Thoracic aorta (tissue), 2 donors: ENCODE measurements around the gene TMEM130. TPM values are rescaled to one million over a fixed set of nuclear protein-coding genes. Genes with fewer than 3 reads are reported as not detected.

Source experiments
- ATAC-seq: fragments of 150-250 bp; one replicate; pipeline ENCODE4 v1.8.0; 2017; ENCODE audit warnings: low read depth; ENCODE audit not compliant: insufficient number of reproducible peaks, low FRiP score
- DNase-seq: peaks from one replicate; pipeline ENCODE4 v3.0.0-alpha.2; 2020; ENCODE audit warnings: low spot score
- H3K27ac ChIP-seq, 2 donors: fragments of 200-600 bp; sonication (generic); 1 replicate in 1 of 2; 2 replicates in 1 of 2; pipeline ENCODE4 v1.5.1; 2016; ENCODE audit warnings: mild to moderate bottlenecking in 2 of 2, moderate library complexity in 2 of 2
- H3K27me3 ChIP-seq: fragments of 200-600 bp; sonication (generic); replicated peaks from 2 replicates; pipeline ENCODE4 v1.6.0; 2016; ENCODE audit warnings: mild to moderate bottlenecking; ENCODE audit not compliant: insufficient read depth
- H3K36me3 ChIP-seq: fragments of 200-600 bp; sonication (generic); one replicate; pipeline ENCODE4 v1.5.1; 2016
- H3K4me1 ChIP-seq, 2 donors: fragments of 200-600 bp; sonication (generic); 1 replicate in 1 of 2; 2 replicates in 1 of 2; pipeline versions ENCODE4 v1.5.1 to v1.6.0; 2016; ENCODE audit warnings: low read depth in 2 of 2, mild to moderate bottlenecking in 1 of 2; ENCODE audit not compliant: control insufficient read depth in 1 of 2
- H3K4me3 ChIP-seq: fragments of 200-600 bp; sonication (generic); 2 replicates; pipeline ENCODE4 v1.5.1; 2016; ENCODE audit warnings: mild to moderate bottlenecking
- H3K9me3 ChIP-seq: fragments of 200-600 bp; sonication (generic); 2 replicates; pipeline ENCODE4 v1.5.1; 2016
- CTCF ChIP-seq: fragments of 200-600 bp; sonication (generic); IDR thresholded peaks from one replicate; pipeline ENCODE4 v1.5.1; 2019; ENCODE audit warnings: antibody characterized with exemption
- total RNA-seq, 2 donors: library from RNA; depleted of rRNA; stranded (reverse); fragments of >200 nt; gene quantifications; one replicate each; pipeline versions ENCODE4 v1.1.0 to v1.2.3, GENCODE V29; 2016

Gene TMEM130
- total RNA-seq, 2 donors from 2014 or later, result 26.2 to 57.0 TPM

- DNase-seq (no peak), ATAC-seq (no peak)
- no peak for TF ChIP-seq CTCF
- Histone ChIP-seq H3K27me3 (no peaks in the 10 kb centered on the region), H3K4me3 (no peak overlapping the region), H3K9me3 (no peaks in the 10 kb centered on the region), H3K36me3 (peaks cover 73% of the 10 kb centered on the region), H3K27ac (no peak overlapping the region), H3K4me1 (no peaks in the 10 kb centered on the region)
Observed at GRCh38 chr7:98902523-98902922, 32.7 kb upstream of the TMEM130 start.

DNA sequence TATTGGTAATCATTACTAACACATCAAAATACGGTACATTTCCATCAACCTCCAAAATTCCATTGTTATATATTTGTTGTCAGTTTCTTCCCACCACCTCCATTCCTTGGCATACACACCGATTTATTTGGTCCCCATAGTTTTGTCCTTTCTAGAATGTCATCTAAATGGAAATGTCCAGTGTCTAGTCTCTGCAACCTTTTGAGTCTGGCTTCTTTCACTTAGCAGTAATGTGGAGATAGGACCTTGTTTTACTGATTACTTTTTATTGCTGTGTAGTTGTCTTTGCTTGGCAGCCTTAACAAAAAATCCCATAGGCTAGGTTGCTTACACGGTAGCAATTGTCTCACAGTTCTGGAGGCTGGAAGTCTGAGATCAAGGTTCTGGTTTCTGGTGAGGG, 31.0 kb upstream of the TMEM130 start:
- Histone ChIP-seq H3K9me3 (no peaks in the 10 kb centered on the region), H3K4me3 (no peak overlapping the region), H3K27me3 (no peaks in the 10 kb centered on the region), H3K4me1 (no peaks in the 10 kb centered on the region), H3K36me3 (peaks cover 80% of the 10 kb centered on the region), H3K27ac (no peak overlapping the region)
- ATAC-seq (no peak), DNase-seq (no peak)
- TF ChIP-seq CTCF, result no peak

DNA sequence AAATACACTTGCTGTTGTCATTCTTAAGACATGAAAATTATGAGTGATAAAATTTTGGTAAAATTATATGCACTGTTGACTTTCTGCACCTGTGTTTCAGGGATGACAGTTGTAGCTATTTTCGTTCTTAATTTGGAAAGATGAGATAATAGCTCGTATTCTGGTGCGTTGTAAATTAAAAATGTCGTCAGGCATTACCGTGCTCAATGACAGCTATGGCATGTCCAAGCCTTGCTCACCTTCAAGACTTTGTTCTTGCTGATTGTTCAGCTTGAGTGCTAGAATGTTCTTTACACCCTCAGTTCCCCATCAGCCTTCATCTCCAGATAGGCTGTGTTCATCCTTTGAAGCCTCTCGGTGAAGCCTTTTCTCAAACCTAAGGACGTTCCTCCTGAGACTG, 30.0 kb upstream of the TMEM130 start:
- no peak for ATAC-seq
- H3K4me3 ChIP-seq, result no peak overlapping the region
- H3K36me3 ChIP-seq, result peaks cover 72% of the 10 kb centered on the region
- no peak for TF ChIP-seq CTCF
- H3K27me3 ChIP-seq, result no peaks in the 10 kb centered on the region
- no peak overlapping the region for H3K27ac ChIP-seq
- H3K9me3 ChIP-seq, result no peaks in the 10 kb centered on the region
- no peaks in the 10 kb centered on the region for H3K4me1 ChIP-seq
- DNase-seq, result no peak

DNA sequence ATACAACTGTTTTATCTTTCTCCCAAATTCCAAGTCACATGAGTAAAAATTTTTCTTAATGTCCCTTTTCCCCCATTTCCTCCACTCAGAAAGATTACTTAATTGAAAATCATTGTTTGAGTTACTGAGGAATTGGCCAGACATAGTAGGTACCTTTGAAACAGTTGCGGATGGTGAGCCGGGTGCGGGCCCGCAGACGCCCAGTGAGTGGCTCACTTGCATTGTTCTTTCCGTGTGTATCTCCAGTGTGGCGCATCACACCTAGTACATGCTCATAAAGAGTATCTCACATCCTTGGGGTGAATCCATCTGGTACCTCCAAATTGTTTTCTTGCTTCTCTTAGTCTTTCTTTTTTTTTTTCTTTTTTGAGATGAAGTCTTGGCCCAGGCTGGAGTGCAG, 22.8 kb upstream of the TMEM130 start:
- no peak for ATAC-seq
- Histone ChIP-seq H3K27ac (no peak overlapping the region), H3K36me3 (peaks cover 49% of the 10 kb centered on the region), H3K4me3 (no peak overlapping the region), H3K27me3 (no peaks in the 10 kb centered on the region), H3K9me3 (no peaks in the 10 kb centered on the region), H3K4me1 (no peaks in the 10 kb centered on the region)
- DNase-seq, result no peak
- TF ChIP-seq CTCF, result no peak

DNA sequence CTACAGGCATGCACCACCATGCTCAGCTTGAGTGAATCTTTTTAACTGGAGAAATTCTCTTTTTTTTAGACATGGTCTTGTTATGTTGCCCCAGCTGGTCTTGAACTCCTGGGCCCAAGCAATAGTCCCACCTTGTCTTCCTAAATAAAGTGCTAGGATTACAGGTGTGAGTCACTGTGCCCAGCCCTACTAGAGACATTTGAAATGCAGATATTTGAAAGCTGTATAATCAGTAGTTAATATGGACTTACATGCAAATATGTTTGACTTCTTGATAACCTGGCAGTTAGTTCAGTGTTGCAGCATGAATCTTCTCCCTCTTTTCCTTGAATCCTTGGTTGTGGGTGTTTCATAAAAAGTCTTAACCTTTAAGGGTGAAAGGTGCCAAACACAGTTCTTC, 17.2 kb upstream of the TMEM130 start:
- Histone ChIP-seq H3K27me3 (no peaks in the 10 kb centered on the region), H3K9me3 (no peaks in the 10 kb centered on the region), H3K4me3 (no peak overlapping the region), H3K27ac (no peak overlapping the region), H3K4me1 (no peaks in the 10 kb centered on the region), H3K36me3 (peaks cover 37% of the 10 kb centered on the region)
- DNase-seq (no peak), ATAC-seq (no peak)
- no peak for TF ChIP-seq CTCF
